Hepatocyte (in vitro differentiated cells): Measurements from ENCODE around the gene SPDYA. TPM values are rescaled to one million over a fixed set of nuclear protein-coding genes. Genes with fewer than 3 reads are reported as not detected.

Source experiments
- DNase-seq: peaks from one replicate; pipeline ENCODE4 v3.0.0-alpha.2; 2016; ENCODE audit warnings: low spot score
- H2AFZ ChIP-seq: fragments of 200-600 bp; sonication (generic); 2 replicates; pipeline ENCODE4 v1.6.0; 2016; ENCODE audit warnings: antibody characterized with exemption, mild to moderate bottlenecking
- H3K27ac ChIP-seq: fragments of 200-600 bp; sonication (generic); 2 replicates; pipeline ENCODE4 v1.5.1; 2016; ENCODE audit warnings: mild to moderate bottlenecking
- H3K27me3 ChIP-seq: fragments of 200-600 bp; sonication (generic); 2 replicates; pipeline ENCODE4 v1.6.1; 2016
- H3K36me3 ChIP-seq: fragments of 200-600 bp; sonication (generic); replicated peaks from 2 replicates; pipeline ENCODE4 v1.5.1; 2016; ENCODE audit warnings: low read depth; ENCODE audit not compliant: insufficient read depth
- H3K4me1 ChIP-seq: fragments of 200-600 bp; sonication (generic); 2 replicates; pipeline ENCODE4 v1.5.1; 2016; ENCODE audit warnings: mild to moderate bottlenecking, moderate library complexity; ENCODE audit not compliant: insufficient read depth
- H3K4me2 ChIP-seq: fragments of 200-600 bp; sonication (generic); 2 replicates; pipeline ENCODE4 v1.6.0; 2016
- H3K4me3 ChIP-seq: fragments of 200-600 bp; sonication (generic); 2 replicates; pipeline ENCODE4 v1.5.1; 2016; ENCODE audit warnings: mild to moderate bottlenecking
- H3K79me2 ChIP-seq: fragments of 200-600 bp; sonication (generic); 2 replicates; pipeline ENCODE4 v1.6.0; 2017; ENCODE audit warnings: mild to moderate bottlenecking
- H3K9me2 ChIP-seq: fragments of 200-600 bp; sonication (generic); replicated peaks from 2 replicates; pipeline ENCODE4 v1.6.0; 2017; ENCODE audit warnings: mild to moderate bottlenecking; ENCODE audit not compliant: insufficient read depth
- H3K9me3 ChIP-seq: fragments of 200-600 bp; sonication (generic); 2 replicates; pipeline ENCODE4 v1.5.1; 2016; ENCODE audit warnings: low read depth, mild to moderate bottlenecking
- H4K20me1 ChIP-seq: fragments of 200-600 bp; sonication (generic); 2 replicates; pipeline ENCODE4 v1.6.0; 2016; ENCODE audit warnings: mild to moderate bottlenecking; ENCODE audit not compliant: insufficient read depth, poor library complexity, severe bottlenecking
- CTCF ChIP-seq: fragments of 200-600 bp; sonication (generic); IDR thresholded peaks from 2 replicates; pipeline ENCODE4 v1.5.1; 2016; ENCODE audit warnings: antibody characterized with exemption, mild to moderate bottlenecking; ENCODE audit not compliant: poor library complexity
- EZH2 ChIP-seq: fragments of 200-600 bp; sonication (generic); IDR thresholded peaks from 2 replicates; pipeline ENCODE4 v1.6.1; 2016; ENCODE audit warnings: antibody characterized with exemption, mild to moderate bottlenecking, borderline replicate concordance
- EZH2phosphoT487 ChIP-seq: fragments of 200-600 bp; sonication (generic); IDR thresholded peaks from one replicate; pipeline ENCODE4 v1.6.1; 2018; ENCODE audit warnings: antibody characterized with exemption, mild to moderate bottlenecking, low read depth, moderate library complexity; ENCODE audit not compliant: unreplicated experiment, severe bottlenecking
- WGBS: methylation state at CpG from one replicate; pipeline ENCODE4 v1.1.6; 2016; ENCODE audit warnings: low lambda C conversion rate; ENCODE audit errors: missing lambda C conversion rate; 5-methylcytosine and 5-hydroxymethylcytosine counted together
- polyA plus RNA-seq: library from polyadenylated mRNA; unstranded; fragments of >200 nt; fragmentation: Nextera tagmentation; extraction: Ambion mirVana; gene quantifications from 2 replicates; pipeline ENCODE4 v1.2.1, GENCODE V29; 2016
- total RNA-seq: library from RNA; depleted of rRNA; stranded (reverse); fragments of >200 nt; gene quantifications from 2 replicates; pipeline ENCODE4 v1.2.3, GENCODE V29; 2014

Gene SPDYA
- total and polyA plus RNA-seq, 2 experiments from 2014 or later = 1.3 to 1.7 TPM

- Histone ChIP-seq H3K4me2 (no peak overlapping the region), H3K79me2 (peaks cover 40% of the 10 kb centered on the region), H3K9me3 (no peaks in the 10 kb centered on the region), H2AFZ (no peak overlapping the region), H4K20me1 (peaks cover 36% of the 10 kb centered on the region), H3K4me3 (no peak overlapping the region), H3K27me3 (no peaks in the 10 kb centered on the region), H3K27ac (no peak overlapping the region), H3K36me3 (no peaks in the 10 kb centered on the region), H3K9me2 (no peaks in the 10 kb centered on the region), H3K4me1 (peaks cover 17% of the 10 kb centered on the region)
- 98% methylated on average over 21 of the region's 21 CpGs for WGBS
- TF ChIP-seq CTCF (no peak), EZH2phosphoT487 (no peak), EZH2 (no peak)
- no peak for DNase-seq
Observed at GRCh38 chr2:28893488-28893887, 82.9 kb downstream of the SPDYA start.

- Histone ChIP-seq H3K27me3 (no peaks in the 10 kb centered on the region), H3K4me2 (peak within 1 kb of the TSS; percentile 88), H3K9me3 (no peaks in the 10 kb centered on the region), H3K36me3 (no peaks in the 10 kb centered on the region), H3K27ac (peak within 1 kb of the TSS; percentile 94), H3K4me3 (peak within 1 kb of the TSS; percentile 99), H3K9me2 (no peaks in the 10 kb centered on the region), H3K4me1 (peaks cover 17% of the 10 kb centered on the region), H4K20me1 (peaks cover 47% of the 10 kb centered on the region), H3K79me2 (peaks cover 51% of the 10 kb centered on the region), H2AFZ (peak within 1 kb of the TSS; percentile 96)
- DNase-seq = peak; percentile 99
- WGBS = under 1% methylated on average over 69 of the region's 79 CpGs
- TF ChIP-seq CTCF (no peak), EZH2 (no peak), EZH2phosphoT487 (no peak)
Observed at GRCh38 chr2:28894470-28895188, 84.0 kb downstream of the SPDYA start, which contains the start of gene WDR43. Gene WDR43, plus strand, starts transcription at chr2:28894667. Its CDS starts 32 bp downstream, at chr2:28894699.

GRCh38 chr2:28895189-28895893, 84.7 kb downstream of the SPDYA start:
- Histone ChIP-seq H4K20me1 (peaks cover 54% of the 10 kb centered on the region), H3K4me2 (peak overlapping the region; percentile 88), H3K79me2 (peaks cover 58% of the 10 kb centered on the region), H3K4me3 (peak overlapping the region; percentile 99), H3K36me3 (no peaks in the 10 kb centered on the region), H3K27me3 (no peaks in the 10 kb centered on the region), H3K9me3 (no peaks in the 10 kb centered on the region), H3K4me1 (peaks cover 17% of the 10 kb centered on the region), H2AFZ (peak overlapping the region; percentile 89), H3K9me2 (no peaks in the 10 kb centered on the region), H3K27ac (peak overlapping the region; percentile 94)
- WGBS = under 1% methylated on average over 17 of the region's 19 CpGs
- no peak for TF ChIP-seq EZH2phosphoT487
- no peak for TF ChIP-seq EZH2
- no peak for TF ChIP-seq CTCF
- DNase-seq = peak; percentile 65
